ENCODE data around the gene C17orf113.

The C17orf113 gene

GRCh38 chr17:42027590-42027889 is 22.9 kb downstream of the C17orf113 start:
- Histone ChIP-seq H3K4me3 (ENCODE audit: low read depth in 1 of 2, low read length in 2 of 2) (no peak overlapping the region), H3K9ac (ENCODE audit: low read depth, low read length) (no peak overlapping the region), H3K9me3 (ENCODE audit: insufficient read depth, low read length, severe bottlenecking) (no peaks in the 10 kb centered on the region), H3K27ac (ENCODE audit: low read length) (no peak overlapping the region), H4K20me1 (ENCODE audit: insufficient read depth, low read length) (no peaks in the 10 kb centered on the region), H3K4me2 (ENCODE audit: insufficient read depth, low read length) (no peak overlapping the region), H2AFZ (ENCODE audit: low read depth, low read length) (no peak overlapping the region), H3K27me3 (ENCODE audit: insufficient read depth, low read length, poor library complexity) (no peaks in the 10 kb centered on the region), H3K36me3 (ENCODE audit: insufficient read depth, low read length) (peaks cover 23% of the 10 kb centered on the region), H3K4me1 (ENCODE audit: insufficient read depth, low read length) (no peaks in the 10 kb centered on the region), H3K79me2 (ENCODE audit: insufficient read depth, low read length) (no peaks in the 10 kb centered on the region)
- DNase-seq (no peak), ATAC-seq (ENCODE audit: insufficient read depth, low read depth) (no peak)
- TF ChIP-seq EZH2 (IDR thresholded peaks at IDR 0.05; ENCODE audit: borderline replicate concordance, low read depth, low read length, severe bottlenecking) (no peak), CTCF (IDR thresholded peaks at IDR 0.05; ENCODE audit: borderline replicate concordance, extremely low read depth, low read length, poor library complexity, severe bottlenecking) (no peak)

GRCh38 chr17:42026857-42027589 is 23.4 kb downstream of the C17orf113 start:
- Histone ChIP-seq H3K27ac (ENCODE audit: low read length) (no peak overlapping the region), H2AFZ (ENCODE audit: low read depth, low read length) (no peak overlapping the region), H3K79me2 (ENCODE audit: insufficient read depth, low read length) (0 out of 2 replicates have a peak, but pooled peaks cover 2% of the 10 kb centered on the region), H3K9ac (ENCODE audit: low read depth, low read length) (no peak overlapping the region), H3K4me3 (ENCODE audit: low read depth in 1 of 2, low read length in 2 of 2) (no peak overlapping the region), H4K20me1 (ENCODE audit: insufficient read depth, low read length) (no peaks in the 10 kb centered on the region), H3K27me3 (ENCODE audit: insufficient read depth, low read length, poor library complexity) (no peaks in the 10 kb centered on the region), H3K36me3 (ENCODE audit: insufficient read depth, low read length) (peaks cover 28% of the 10 kb centered on the region), H3K9me3 (ENCODE audit: insufficient read depth, low read length, severe bottlenecking) (no peaks in the 10 kb centered on the region), H3K4me2 (ENCODE audit: insufficient read depth, low read length) (no peak overlapping the region), H3K4me1 (ENCODE audit: insufficient read depth, low read length) (0 out of 2 replicates have a peak, but pooled peaks cover 4% of the 10 kb centered on the region)
- TF ChIP-seq EZH2 (IDR thresholded peaks at IDR 0.05; ENCODE audit: borderline replicate concordance, low read depth, low read length, severe bottlenecking), result no peak
- no peak for TF ChIP-seq CTCF (IDR thresholded peaks at IDR 0.05; ENCODE audit: borderline replicate concordance, extremely low read depth, low read length, poor library complexity, severe bottlenecking)
- no peak for DNase-seq
- no peak for ATAC-seq (ENCODE audit: insufficient read depth, low read depth)

GRCh38 chr17:42025936-42026335 is 24.5 kb downstream of the C17orf113 start:
- no peaks in the 10 kb centered on the region for H3K27me3 ChIP-seq (ENCODE audit: insufficient read depth, low read length, poor library complexity)
- no peaks in the 10 kb centered on the region for H4K20me1 ChIP-seq (ENCODE audit: insufficient read depth, low read length)
- H3K27ac ChIP-seq (ENCODE audit: low read length), result no peak overlapping the region
- H2AFZ ChIP-seq (ENCODE audit: low read depth, low read length), result no peak overlapping the region
- DNase-seq (no peak), ATAC-seq (ENCODE audit: insufficient read depth, low read depth) (no peak)
- peaks cover 12% of the 10 kb centered on the region for H3K4me1 ChIP-seq (ENCODE audit: insufficient read depth, low read length)
- H3K36me3 ChIP-seq (ENCODE audit: insufficient read depth, low read length), result peaks cover 28% of the 10 kb centered on the region
- peaks cover 9% of the 10 kb centered on the region for H3K79me2 ChIP-seq (ENCODE audit: insufficient read depth, low read length)
- H3K9me3 ChIP-seq (ENCODE audit: insufficient read depth, low read length, severe bottlenecking), result no peaks in the 10 kb centered on the region
- TF ChIP-seq CTCF (IDR thresholded peaks at IDR 0.05; ENCODE audit: borderline replicate concordance, extremely low read depth, low read length, poor library complexity, severe bottlenecking), result no peak
- TF ChIP-seq EZH2 (IDR thresholded peaks at IDR 0.05; ENCODE audit: borderline replicate concordance, low read depth, low read length, severe bottlenecking), result no peak
- no peak overlapping the region for H3K4me2 ChIP-seq (ENCODE audit: insufficient read depth, low read length)
- H3K4me3 ChIP-seq (ENCODE audit: low read depth in 1 of 2, low read length in 2 of 2), result no peak overlapping the region
- H3K9ac ChIP-seq (ENCODE audit: low read depth, low read length), result no peak overlapping the region
